ACC112 (cell line): Measurements from ENCODE around the gene KLC1.
"Not testable (repeated sequence)": the region's sequence is repeated elsewhere in the genome, so short reads cannot be mapped to it uniquely, and the experiment has no call there.

Experiments used
- H2AFZ ChIP-seq: fragments of 200-600 bp; sonication (generic); one replicate; pipeline ENCODE4 v1.6.0; 2017; ENCODE audit warnings: antibody characterized with exemption, low read length; ENCODE audit not compliant: unreplicated experiment
- H3K27ac ChIP-seq: fragments of 200-600 bp; sonication (generic); 2 replicates; pipeline ENCODE4 v1.5.1; 2014; ENCODE audit warnings: low read depth, mild to moderate bottlenecking, antibody characterized with exemption, low read length, moderate library complexity
- H3K27me3 ChIP-seq: fragments of 200-600 bp; sonication (generic); 2 replicates; pipeline ENCODE4 v1.6.1; 2014; ENCODE audit warnings: mild to moderate bottlenecking, antibody characterized with exemption, low read length, moderate library complexity, mixed read lengths; ENCODE audit not compliant: insufficient read depth
- H3K36me3 ChIP-seq: fragments of 200-600 bp; sonication (generic); 2 replicates; pipeline ENCODE4 v1.6.1; 2016; ENCODE audit warnings: mild to moderate bottlenecking, antibody characterized with exemption, low read length, moderate library complexity, mixed read lengths; ENCODE audit not compliant: insufficient read depth
- H3K4me1 ChIP-seq: fragments of 200-600 bp; sonication (generic); one replicate; pipeline ENCODE4 v1.6.1; 2016; ENCODE audit warnings: low read length, mixed read lengths; ENCODE audit not compliant: insufficient read depth, unreplicated experiment, control insufficient read depth
- H3K4me3 ChIP-seq: fragments of 200-600 bp; sonication (generic); 2 replicates; pipeline ENCODE4 v1.5.1; 2014; ENCODE audit warnings: mild to moderate bottlenecking, low read depth, low read length
- H3K79me2 ChIP-seq: fragments of 200-600 bp; sonication (generic); one replicate; pipeline ENCODE4 v1.6.0; 2016; ENCODE audit warnings: low read length; ENCODE audit not compliant: control insufficient read depth, unreplicated experiment, insufficient read depth

The KLC1 gene

GRCh38 chr14:103683139-103683538, 54.1 kb downstream of the KLC1 start:
- no peak overlapping the region for H2AFZ ChIP-seq
- H3K36me3 ChIP-seq, result peaks cover 34% of the 10 kb centered on the region
- H3K27ac ChIP-seq, result no peak overlapping the region
- no peak overlapping the region for H3K4me3 ChIP-seq
- peaks cover 20% of the 10 kb centered on the region for H3K79me2 ChIP-seq
- no peaks in the 10 kb centered on the region for H3K27me3 ChIP-seq
- H3K4me1 ChIP-seq, result no peaks in the 10 kb centered on the region

DNA sequence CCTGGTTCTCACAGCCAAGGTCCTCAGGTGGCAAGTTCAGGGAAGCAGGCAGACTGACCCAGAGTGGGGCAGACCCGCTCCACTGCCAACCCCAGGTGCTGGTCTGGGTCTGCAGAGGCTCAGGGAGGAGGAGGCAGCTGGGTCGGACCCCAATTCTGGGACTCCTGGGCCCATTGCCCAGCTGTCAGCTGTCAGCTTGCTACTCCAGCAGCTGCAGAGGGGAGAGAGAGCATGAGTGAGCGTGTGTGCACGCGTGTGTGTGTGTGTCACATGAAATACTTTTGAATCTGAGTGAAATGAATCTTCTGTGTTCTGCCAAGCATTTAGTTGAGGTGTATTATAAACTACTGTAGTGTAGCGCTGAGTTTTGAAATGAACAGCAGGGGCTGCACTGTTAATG, 55.5 kb downstream of the KLC1 start:
- Histone ChIP-seq H3K79me2 (peaks cover 20% of the 10 kb centered on the region), H3K36me3 (peaks cover 25% of the 10 kb centered on the region), H3K4me1 (peaks cover 13% of the 10 kb centered on the region), H3K27ac (no peak overlapping the region), H3K27me3 (no peaks in the 10 kb centered on the region), H2AFZ (no peak overlapping the region), H3K4me3 (no peak overlapping the region)

- Histone ChIP-seq H3K27ac (no peak overlapping the region), H3K27me3 (no peaks in the 10 kb centered on the region), H3K79me2 (peaks cover 18% of the 10 kb centered on the region), H2AFZ (no peak overlapping the region), H3K36me3 (peaks cover 21% of the 10 kb centered on the region), H3K4me3 (no peak overlapping the region), H3K4me1 (peaks cover 13% of the 10 kb centered on the region)
Measured at GRCh38 chr14:103684871-103685270, 55.9 kb downstream of the KLC1 start.

DNA sequence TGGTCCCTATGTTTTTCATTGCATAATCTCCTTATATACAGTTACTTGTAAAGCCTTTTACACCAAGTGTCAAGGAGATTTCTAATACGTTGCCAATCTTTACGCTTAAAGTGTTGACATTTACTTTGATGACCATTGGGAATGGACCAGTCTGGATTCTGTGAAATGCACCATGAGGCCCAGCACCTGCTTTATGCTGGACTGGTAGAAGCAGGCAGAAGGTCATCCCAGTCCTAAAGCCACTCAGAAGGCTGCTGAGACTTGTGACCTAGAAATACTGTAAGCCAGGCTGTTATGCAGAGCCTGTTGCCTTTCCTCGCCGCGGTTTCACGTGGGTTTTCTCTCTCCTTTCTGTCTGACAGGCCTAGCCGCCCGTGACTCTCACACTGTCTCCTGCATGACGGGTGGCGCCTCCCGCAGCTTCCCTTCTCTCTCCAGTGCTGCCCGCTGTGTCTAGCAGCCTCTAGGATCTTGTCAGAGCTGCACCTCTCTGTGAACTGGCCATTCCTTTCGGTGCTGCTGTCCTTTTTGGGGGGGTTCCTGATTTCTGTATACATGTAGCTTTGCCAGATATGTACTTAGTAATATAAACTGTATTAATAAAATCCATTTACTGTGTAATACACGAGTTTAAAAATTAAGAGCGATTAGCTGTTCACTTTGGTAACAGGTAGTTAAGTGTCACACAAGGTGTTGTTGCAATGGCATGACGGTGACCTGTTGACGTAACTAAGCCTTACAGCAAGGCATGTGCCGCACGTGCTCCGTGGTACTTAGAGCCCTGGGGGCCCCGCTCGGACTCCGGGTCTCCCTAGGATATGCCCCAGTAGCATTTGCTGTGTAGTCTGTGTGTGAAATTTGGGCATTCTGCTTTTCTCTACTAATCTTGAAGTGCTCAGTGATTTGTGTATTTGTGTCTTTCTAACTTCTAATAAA, 56.5 kb downstream of the KLC1 start:
- H3K36me3 ChIP-seq, result peaks cover 14% of the 10 kb centered on the region; the same call in 1 of the 2 replicates

GRCh38 chr14:103686831-103687485, 57.9 kb downstream of the KLC1 start:
- Histone ChIP-seq H3K27ac (peak overlapping the region; percentile 32), H3K79me2 (peaks cover 20% of the 10 kb centered on the region), H3K4me3 (no peak overlapping the region), H3K36me3 (peaks cover 12% of the 10 kb centered on the region; the same call in 1 of the 2 replicates), H3K4me1 (peaks cover 13% of the 10 kb centered on the region), H3K27me3 (no peaks in the 10 kb centered on the region), H2AFZ (no peak overlapping the region)

More for the DNA sequence above, 56.5 kb downstream of the KLC1 start:
- H3K4me3 ChIP-seq, result no peak overlapping the region
- H2AFZ ChIP-seq, result no peak overlapping the region
- peaks cover 22% of the 10 kb centered on the region for H3K79me2 ChIP-seq
- no peak overlapping the region for H3K27ac ChIP-seq
- peaks cover 13% of the 10 kb centered on the region for H3K4me1 ChIP-seq
- H3K27me3 ChIP-seq, result no peaks in the 10 kb centered on the region

GRCh38 chr14:103687712-103688111, 58.7 kb downstream of the KLC1 start:
- H3K4me3 ChIP-seq, result no peak overlapping the region
- peaks cover 13% of the 10 kb centered on the region for H3K4me1 ChIP-seq
- peak overlapping the region; percentile 41; the same call in 1 of the 2 replicates for H3K27ac ChIP-seq
- H3K36me3 ChIP-seq, result peaks cover 17% of the 10 kb centered on the region; the same call in 1 of the 2 replicates
- no peak overlapping the region for H2AFZ ChIP-seq
- peaks cover 21% of the 10 kb centered on the region for H3K79me2 ChIP-seq
- no peaks in the 10 kb centered on the region for H3K27me3 ChIP-seq

- H3K27ac ChIP-seq, result peak overlapping the region; percentile 62
- H3K79me2 ChIP-seq, result peaks cover 21% of the 10 kb centered on the region
- H3K4me3 ChIP-seq, result no peak overlapping the region
- no peaks in the 10 kb centered on the region for H3K27me3 ChIP-seq
- H3K4me1 ChIP-seq, result peaks cover 13% of the 10 kb centered on the region
- H2AFZ ChIP-seq, result no peak overlapping the region
- H3K36me3 ChIP-seq, result peaks cover 14% of the 10 kb centered on the region; the same call in 1 of the 2 replicates
Measured at GRCh38 chr14:103688441-103688840, 59.4 kb downstream of the KLC1 start.

GRCh38 chr14:103688906-103689902, 60.2 kb downstream of the KLC1 start:
- Histone ChIP-seq H2AFZ (no peak overlapping the region), H3K79me2 (peaks cover 21% of the 10 kb centered on the region), H3K27me3 (no peaks in the 10 kb centered on the region), H3K36me3 (peaks cover 15% of the 10 kb centered on the region; the same call in 1 of the 2 replicates), H3K4me1 (peaks cover 13% of the 10 kb centered on the region), H3K4me3 (no peak overlapping the region), H3K27ac (peak overlapping the region; percentile 62)

- H3K4me3 ChIP-seq, result no peak overlapping the region
Measured at GRCh38 chr14:103690332-103690731, 61.3 kb downstream of the KLC1 start.

DNA sequence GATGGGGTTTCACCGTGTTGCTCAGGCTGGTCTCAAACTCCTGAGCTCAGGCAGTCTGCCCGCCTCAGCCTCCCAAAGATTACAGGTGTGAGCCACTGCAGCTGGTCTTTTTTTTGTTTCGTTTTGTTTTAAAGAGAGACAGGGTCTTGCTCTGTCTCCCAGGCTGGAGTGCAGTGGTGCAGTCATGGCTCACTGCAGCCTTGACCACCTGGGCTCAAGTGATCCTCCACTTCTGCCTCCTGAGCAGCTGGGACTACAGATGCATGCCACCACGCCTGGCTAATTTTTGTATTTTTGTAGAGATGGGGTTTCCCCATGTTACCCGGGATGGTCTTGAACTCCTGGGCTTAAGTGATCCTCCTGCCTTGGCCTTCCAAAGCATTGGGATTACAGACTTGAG, 62.6 kb downstream of the KLC1 start:
- H2AFZ ChIP-seq, H3K4me3 ChIP-seq, H3K27me3 ChIP-seq, H3K27ac ChIP-seq: not testable (repeated sequence)
- H3K36me3 ChIP-seq, result peaks cover 15% of the 10 kb centered on the region; the same call in 1 of the 2 replicates
- H3K4me1 ChIP-seq, result peaks cover 17% of the 10 kb centered on the region
- peaks cover 15% of the 10 kb centered on the region for H3K79me2 ChIP-seq

More at GRCh38 chr14:103690332-103690731, 61.3 kb downstream of the KLC1 start:
- H3K27ac ChIP-seq, result peak overlapping the region; percentile 62; the same call in 1 of the 2 replicates
- H3K36me3 ChIP-seq, result peaks cover 15% of the 10 kb centered on the region; the same call in 1 of the 2 replicates
- no peak overlapping the region for H2AFZ ChIP-seq
- peaks cover 19% of the 10 kb centered on the region for H3K79me2 ChIP-seq
- H3K4me1 ChIP-seq, result peaks cover 13% of the 10 kb centered on the region
- H3K27me3 ChIP-seq, result no peaks in the 10 kb centered on the region
